ENCODE data around the gene YKT6.

DNA sequence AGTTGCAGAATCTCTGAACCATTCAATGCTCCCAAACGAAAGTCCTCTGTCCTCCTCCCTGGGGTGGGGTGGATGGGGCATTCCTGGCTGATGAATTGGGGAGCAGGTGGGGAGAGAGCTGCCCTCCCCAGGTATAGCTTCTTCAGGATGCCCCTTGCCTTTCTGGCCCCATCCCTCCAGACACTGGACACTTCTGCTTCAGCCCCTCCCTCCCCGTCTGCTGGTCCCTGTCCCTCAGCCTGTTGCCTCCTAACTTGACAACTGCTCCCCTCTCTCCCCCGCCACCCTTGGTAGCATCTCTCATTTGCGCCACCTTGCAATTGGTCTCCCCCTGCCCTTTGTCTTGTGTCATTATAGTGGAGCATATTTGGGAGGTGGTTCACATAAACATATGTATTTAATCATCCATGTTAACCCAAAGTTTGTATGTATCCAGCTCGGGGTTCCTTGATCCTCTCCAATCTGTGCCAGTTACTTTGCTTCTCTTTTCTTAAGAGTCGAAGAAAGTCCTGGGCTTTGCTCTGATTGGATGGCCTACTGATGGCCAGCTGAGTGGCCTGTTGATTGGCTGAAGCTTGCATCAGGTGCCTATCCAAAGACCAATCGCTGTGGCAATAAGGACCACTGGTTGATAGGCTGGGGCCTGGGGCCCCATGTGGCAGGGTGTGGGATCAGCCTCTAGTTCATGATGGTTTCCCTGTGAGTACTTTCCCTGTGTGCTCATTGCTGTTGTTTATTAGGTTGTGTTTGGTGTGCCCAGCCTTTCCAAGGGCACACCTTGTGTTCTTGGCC, 7.6 kb upstream of the YKT6 start:
- TF ChIP-seq, protein P1, sequence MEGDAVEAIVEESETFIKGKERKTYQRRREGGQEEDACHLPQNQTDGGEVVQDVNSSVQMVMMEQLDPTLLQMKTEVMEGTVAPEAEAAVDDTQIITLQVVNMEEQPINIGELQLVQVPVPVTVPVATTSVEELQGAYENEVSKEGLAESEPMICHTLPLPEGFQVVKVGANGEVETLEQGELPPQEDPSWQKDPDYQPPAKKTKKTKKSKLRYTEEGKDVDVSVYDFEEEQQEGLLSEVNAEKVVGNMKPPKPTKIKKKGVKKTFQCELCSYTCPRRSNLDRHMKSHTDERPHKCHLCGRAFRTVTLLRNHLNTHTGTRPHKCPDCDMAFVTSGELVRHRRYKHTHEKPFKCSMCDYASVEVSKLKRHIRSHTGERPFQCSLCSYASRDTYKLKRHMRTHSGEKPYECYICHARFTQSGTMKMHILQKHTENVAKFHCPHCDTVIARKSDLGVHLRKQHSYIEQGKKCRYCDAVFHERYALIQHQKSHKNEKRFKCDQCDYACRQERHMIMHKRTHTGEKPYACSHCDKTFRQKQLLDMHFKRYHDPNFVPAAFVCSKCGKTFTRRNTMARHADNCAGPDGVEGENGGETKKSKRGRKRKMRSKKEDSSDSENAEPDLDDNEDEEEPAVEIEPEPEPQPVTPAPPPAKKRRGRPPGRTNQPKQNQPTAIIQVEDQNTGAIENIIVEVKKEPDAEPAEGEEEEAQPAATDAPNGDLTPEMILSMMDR (IDR thresholded peaks at IDR 0.05; ENCODE audit: poor library complexity): no peak
- TF ChIP-seq EZH2phosphoT487 (IDR thresholded peaks at IDR 0.05; ENCODE audit: low read depth, severe bottlenecking, unreplicated experiment): no peak
